AG09319 (cell line): Measurements from ENCODE around the gene RNASE8.
A peak's percentile ranks its signal among the peaks of the same experiment; 100 is the strongest.

Experiments
- DNase-seq: peaks from one replicate; pipeline ENCODE4 v3.0.0-alpha.2; 2010; ENCODE audit warnings: low read depth; ENCODE audit errors: extremely low read depth
- CTCF ChIP-seq: IDR thresholded peaks from 2 replicates; pipeline ENCODE4 v1.5.1; 2011; ENCODE audit warnings: low read depth, mild to moderate bottlenecking, inconsistent platforms, low read length, moderate library complexity

Gene RNASE8

GRCh38 chr14:21032326-21033132 lies 25.1 kb upstream of the RNASE8 start:
- TF ChIP-seq CTCF = no peak
- DNase-seq = no peak

DNA sequence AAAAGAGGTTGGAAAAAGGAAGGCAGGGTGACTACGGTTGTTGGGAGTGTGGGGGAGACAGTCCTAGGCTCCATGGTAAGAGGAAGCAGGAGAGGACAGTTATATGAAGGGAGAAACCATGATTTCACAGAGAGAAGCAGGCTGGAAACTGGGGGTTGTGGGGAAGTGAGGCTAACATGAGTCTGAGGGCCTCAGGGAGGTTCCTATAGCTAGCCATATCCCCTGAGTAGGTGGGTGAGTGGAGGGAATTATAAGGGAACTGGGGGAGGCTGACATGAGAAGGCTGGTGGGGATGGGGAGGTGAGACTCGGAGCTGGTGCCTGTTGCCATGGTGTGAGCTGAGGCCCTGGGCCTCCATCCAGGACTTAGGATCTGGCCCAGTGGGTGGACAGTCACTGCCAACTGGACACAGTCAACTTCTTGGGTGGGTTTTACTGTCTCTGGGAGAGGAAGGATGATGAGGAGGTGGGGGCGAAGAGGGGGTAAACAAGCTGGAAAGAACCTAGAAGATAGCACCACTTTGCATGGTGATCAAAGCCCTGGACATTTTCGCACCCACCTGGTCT lies 24.4 kb upstream of the RNASE8 start:
- TF ChIP-seq CTCF = no peak
- no peak for DNase-seq

- TF ChIP-seq CTCF = no peak
- no peak for DNase-seq
These were observed 22.9 kb upstream of the RNASE8 start, which contains the start of gene RNASE13 for GRCh38 chr14:21034707-21035106. Gene RNASE13, minus strand, starts transcription at chr14:21034807. Its CDS starts 519 bp downstream, at chr14:21034288.

GRCh38 chr14:21036751-21037150 lies 20.9 kb upstream of the RNASE8 start:
- no peak for DNase-seq
- no peak for TF ChIP-seq CTCF

DNA sequence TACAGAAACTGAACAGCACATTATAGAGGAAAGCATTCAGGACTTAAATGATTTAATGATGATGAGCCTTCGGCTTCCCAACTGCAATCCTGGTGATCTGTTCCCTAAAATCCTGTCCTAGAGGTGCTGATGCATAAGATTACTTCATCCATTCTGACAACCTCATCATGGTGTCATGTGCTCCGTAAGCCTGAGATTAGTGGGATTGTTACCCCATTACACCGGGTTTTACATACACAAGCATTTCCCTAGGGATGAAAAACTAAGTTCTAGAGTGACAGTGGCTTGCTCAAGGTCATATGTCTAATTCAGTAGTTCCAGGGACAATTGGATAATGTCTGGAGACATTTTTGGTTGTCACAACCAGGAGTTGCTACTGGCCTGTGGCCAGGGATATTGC lies 20.5 kb upstream of the RNASE8 start:
- DNase-seq = no peak
- TF ChIP-seq CTCF = no peak

DNA sequence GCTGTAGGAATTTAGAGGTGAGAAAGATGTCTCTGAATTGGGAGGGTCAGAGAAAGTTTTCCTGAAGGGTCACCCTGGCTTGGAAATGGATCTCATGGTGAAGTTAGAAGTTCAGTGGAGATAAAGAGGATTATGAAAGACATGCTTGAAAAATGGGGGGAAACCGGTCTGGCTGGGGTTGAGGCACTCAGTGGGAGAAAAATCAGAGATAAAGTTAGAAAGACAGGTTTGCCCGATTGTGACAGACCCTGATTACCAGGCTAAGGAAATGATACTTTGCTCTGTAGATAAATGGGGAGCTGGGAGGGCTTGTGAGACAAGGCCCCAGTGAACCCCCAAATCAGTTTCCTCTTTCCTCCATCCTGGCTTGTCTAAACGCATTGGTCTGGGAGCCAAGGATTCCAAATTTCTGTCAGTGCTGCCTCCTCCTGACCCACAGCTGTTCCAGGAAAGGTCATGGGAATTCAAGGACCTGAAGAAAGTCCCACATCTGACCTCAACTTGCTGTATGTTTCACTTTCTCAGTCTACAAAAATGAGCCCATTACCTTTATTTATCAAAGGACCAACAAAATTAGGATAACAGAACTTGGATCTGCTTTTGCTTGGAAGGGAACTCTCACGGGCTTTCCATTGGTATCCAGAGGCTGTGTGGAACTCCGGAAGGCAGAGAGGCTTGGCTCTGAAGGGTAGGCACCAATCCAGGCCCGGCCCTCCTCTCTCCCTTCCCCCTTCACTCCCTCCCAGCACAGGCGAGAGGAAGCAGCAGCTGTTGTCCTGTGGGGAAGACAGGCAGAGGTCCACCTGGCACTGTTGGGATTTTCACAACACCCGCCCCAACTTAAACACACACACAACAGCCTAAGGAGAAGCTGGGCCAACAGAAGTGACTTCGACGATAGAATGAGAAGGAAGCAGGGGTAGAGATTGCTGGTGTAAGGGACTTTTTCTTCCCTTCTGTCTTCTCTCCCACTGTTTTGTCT lies 18.9 kb upstream of the RNASE8 start:
- TF ChIP-seq CTCF = no peak
- peak; percentile 20 for DNase-seq
